Activated T-helper 2 cell treated with anti-CD3 and anti-CD28 coated beads, Interferon-gamma antibody, Interleukin-2, Interleukin-4, amounts not matched to agents 10 μg/mL and 5 μg/mL and 100 μg/mL, durations not matched to agents 14 hours and 24 hours and 36 hours (primary cell): Measurements from ENCODE around the gene PAH. TPM values are rescaled to one million over a fixed set of nuclear protein-coding genes. Genes with fewer than 3 reads are reported as not detected.
A peak's percentile ranks its signal among the peaks of the same experiment; 100 is the strongest.

Source experiments
- DNase-seq: peaks from one replicate; pipeline ENCODE4 v3.0.0; 2021; ENCODE audit warnings: low spot score
- H3K27ac Mint-ChIP-seq: one replicate; pipeline ENCODE4 v1.8.0; 2021; ENCODE audit warnings: mixed read lengths
- H3K27me3 Mint-ChIP-seq: one replicate; pipeline ENCODE4 v1.8.0; 2021; ENCODE audit warnings: low read depth, mixed read lengths
- H3K36me3 Mint-ChIP-seq: one replicate; pipeline ENCODE4 v1.8.0; 2021; ENCODE audit warnings: low read depth, mixed read lengths
- H3K4me1 Mint-ChIP-seq: one replicate; pipeline ENCODE4 v1.8.0; 2021; ENCODE audit warnings: low read depth, mixed read lengths
- H3K4me3 Mint-ChIP-seq: one replicate; pipeline ENCODE4 v1.8.0; 2021; ENCODE audit warnings: low read depth, mild to moderate bottlenecking, moderate library complexity, mixed read lengths
- H3K9me3 Mint-ChIP-seq: one replicate; pipeline ENCODE4 v1.8.0; 2021; ENCODE audit warnings: mixed read lengths
- intact Hi-C: fragments of 100-400 bp; cut with micrococcal nuclease; formaldehyde crosslinking; loops from one replicate; pipeline ENCODE4 v1.15.1; 2023
- total RNA-seq: library from RNA; stranded (reverse); gene quantifications from 2 replicates; pipeline ENCODE4 v1.2.3, GENCODE V29; 2022

Gene PAH
- total RNA-seq, 1 donor from 2014 or later = not detected

DNA sequence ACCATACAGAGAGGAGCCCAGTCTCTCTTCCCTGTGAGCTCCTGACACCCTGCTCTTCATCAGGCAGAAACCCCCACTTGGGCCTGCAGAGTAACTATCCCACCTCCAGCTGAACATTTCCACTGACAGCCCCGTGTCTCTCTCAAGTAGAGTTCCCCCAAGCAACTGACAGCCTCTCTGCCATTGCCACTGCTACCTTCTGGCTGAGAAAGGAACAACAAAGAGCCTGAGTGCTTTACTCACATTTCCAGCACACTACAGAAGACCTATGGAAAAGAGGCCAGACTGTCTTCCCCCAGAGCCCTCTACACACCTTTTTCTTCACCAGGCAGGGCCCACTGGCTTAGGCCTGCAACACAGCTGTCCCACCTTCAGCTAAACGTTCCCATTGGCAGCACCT, 22.0 kb upstream of the PAH start:
- no peaks in the 10 kb centered on the region for H3K36me3 Mint-ChIP-seq
- peaks cover 13% of the 10 kb centered on the region for H3K27me3 Mint-ChIP-seq
- no peak for DNase-seq
- no peak overlapping the region for H3K4me3 Mint-ChIP-seq
- H3K9me3 Mint-ChIP-seq = no peaks in the 10 kb centered on the region
- H3K4me1 Mint-ChIP-seq = no peaks in the 10 kb centered on the region
- H3K27ac Mint-ChIP-seq = no peak overlapping the region
- intact Hi-C loops = no loop called here

DNA sequence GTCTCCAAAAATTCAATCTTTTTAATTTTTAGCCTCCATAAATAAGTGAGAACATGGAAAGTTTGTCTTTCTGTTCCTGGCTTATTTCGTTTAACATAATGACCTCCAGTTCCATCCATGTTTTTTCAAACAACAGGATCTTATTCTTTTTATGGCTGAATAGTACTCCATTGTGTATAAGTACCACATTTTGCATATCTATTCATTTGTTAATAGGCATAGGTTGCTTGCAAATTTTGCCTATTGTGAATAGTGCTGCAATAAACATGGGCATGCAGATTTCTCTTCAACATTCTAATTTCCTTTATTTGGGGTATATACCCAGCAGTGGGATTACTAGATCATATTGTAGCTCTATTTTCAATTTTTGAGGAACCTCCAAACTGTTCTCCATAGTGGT, 16.1 kb upstream of the PAH start:
- Mint-ChIP-seq H3K27me3 (peaks cover 15% of the 10 kb centered on the region), H3K4me1 (no peaks in the 10 kb centered on the region), H3K27ac (no peak overlapping the region), H3K36me3 (no peaks in the 10 kb centered on the region), H3K9me3 (no peaks in the 10 kb centered on the region), H3K4me3 (no peak overlapping the region)
- intact Hi-C loops = no loop called here
- DNase-seq = no peak

DNA sequence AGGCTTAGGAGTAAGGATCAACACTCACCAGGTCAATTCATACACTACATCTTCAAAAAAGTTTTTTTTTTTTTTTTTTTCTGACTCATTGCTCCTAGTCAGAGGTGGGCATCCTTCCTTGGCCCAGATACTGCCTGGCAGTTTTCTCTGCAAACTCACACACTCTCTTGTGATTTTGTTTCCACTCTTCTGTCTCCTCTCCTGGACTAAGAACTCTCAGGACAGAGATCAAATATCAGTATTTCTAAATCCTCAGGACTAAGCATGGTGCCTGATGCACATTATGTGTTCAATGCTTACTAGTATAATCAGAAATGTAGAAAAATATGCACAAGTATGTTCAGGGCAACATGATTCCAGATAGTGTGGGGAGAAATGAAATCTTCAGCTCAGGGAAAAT, 10.2 kb upstream of the PAH start:
- Mint-ChIP-seq H3K4me3 (no peak overlapping the region), H3K36me3 (no peaks in the 10 kb centered on the region), H3K27ac (no peak overlapping the region), H3K27me3 (peaks cover 3% of the 10 kb centered on the region), H3K4me1 (no peaks in the 10 kb centered on the region), H3K9me3 (no peaks in the 10 kb centered on the region)
- no peak for DNase-seq
- intact Hi-C loops = no loop called here

DNA sequence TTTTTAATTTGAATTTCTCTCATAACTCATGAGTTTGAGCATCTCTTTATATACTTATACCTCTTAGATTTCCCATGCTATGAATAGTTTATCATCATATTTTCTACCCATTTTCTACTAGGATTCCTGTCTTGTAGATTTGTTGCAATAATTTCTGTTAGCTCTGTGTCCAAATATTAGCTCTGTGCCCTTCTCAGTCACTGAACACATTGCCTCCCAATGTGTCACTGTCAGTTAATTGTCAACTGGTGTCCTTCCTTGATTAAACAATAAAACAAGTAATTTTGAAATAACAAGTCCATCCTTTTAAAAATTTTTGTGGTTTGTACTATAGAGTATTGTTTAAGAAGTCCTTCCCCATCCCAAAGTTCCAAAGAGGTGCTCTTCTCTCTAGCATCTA, 4.2 kb upstream of the PAH start:
- intact Hi-C loops = no loop called here
- no peak overlapping the region for H3K27ac Mint-ChIP-seq
- no peaks in the 10 kb centered on the region for H3K36me3 Mint-ChIP-seq
- H3K9me3 Mint-ChIP-seq = no peaks in the 10 kb centered on the region
- no peak overlapping the region for H3K4me3 Mint-ChIP-seq
- H3K4me1 Mint-ChIP-seq = peaks cover 5% of the 10 kb centered on the region
- DNase-seq = no peak
- peaks cover 15% of the 10 kb centered on the region for H3K27me3 Mint-ChIP-seq

DNA sequence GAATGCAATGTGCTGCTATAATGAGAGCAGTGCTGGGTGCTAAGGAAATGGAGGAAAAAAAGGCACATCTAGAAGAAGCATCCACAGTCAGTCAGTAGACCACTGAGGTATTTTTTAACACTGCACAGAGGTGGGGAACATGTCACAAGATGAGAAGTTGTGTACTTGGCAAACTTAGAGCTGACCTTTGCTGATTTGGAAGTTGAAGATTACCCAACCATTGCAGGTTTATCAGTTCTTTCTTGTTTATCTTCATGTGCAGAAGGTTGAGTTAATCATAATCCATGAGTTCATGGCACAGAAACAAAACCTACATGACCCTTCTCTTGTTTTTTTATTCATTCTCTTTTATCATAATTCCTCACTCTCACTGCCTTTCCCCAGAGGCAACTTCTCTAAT, 3.2 kb upstream of the PAH start:
- DNase-seq = no peak
- intact Hi-C loops = no loop called here
- Mint-ChIP-seq H3K4me3 (no peak overlapping the region), H3K36me3 (no peaks in the 10 kb centered on the region), H3K27me3 (peaks cover 20% of the 10 kb centered on the region), H3K4me1 (peaks cover 5% of the 10 kb centered on the region), H3K9me3 (no peaks in the 10 kb centered on the region), H3K27ac (no peak overlapping the region)

DNA sequence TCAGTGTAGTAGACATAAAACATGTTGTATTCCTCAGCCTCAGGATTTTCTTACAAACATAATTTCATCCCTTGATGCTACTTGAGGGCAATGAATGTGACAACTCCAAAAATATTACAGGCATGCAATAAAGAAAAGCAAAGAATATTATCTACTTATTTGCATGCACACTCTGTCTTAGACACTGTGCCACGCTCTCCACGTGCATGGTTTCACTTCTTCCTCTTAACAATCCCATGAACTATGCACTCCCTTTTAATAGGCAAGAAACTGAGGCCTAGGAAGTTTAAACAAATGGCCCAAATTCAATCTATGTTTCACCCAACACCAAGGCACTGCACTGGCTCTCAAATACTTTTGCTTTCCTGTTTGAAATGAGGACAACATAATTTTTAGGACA, 1.8 kb upstream of the PAH start:
- peaks cover 5% of the 10 kb centered on the region for H3K4me1 Mint-ChIP-seq
- peaks cover 23% of the 10 kb centered on the region for H3K27me3 Mint-ChIP-seq
- intact Hi-C loops = no loop called here
- H3K9me3 Mint-ChIP-seq = no peaks in the 10 kb centered on the region
- no peaks in the 10 kb centered on the region for H3K36me3 Mint-ChIP-seq
- no peak for DNase-seq
- H3K27ac Mint-ChIP-seq = no peak overlapping the region
- H3K4me3 Mint-ChIP-seq = no peak overlapping the region

DNA sequence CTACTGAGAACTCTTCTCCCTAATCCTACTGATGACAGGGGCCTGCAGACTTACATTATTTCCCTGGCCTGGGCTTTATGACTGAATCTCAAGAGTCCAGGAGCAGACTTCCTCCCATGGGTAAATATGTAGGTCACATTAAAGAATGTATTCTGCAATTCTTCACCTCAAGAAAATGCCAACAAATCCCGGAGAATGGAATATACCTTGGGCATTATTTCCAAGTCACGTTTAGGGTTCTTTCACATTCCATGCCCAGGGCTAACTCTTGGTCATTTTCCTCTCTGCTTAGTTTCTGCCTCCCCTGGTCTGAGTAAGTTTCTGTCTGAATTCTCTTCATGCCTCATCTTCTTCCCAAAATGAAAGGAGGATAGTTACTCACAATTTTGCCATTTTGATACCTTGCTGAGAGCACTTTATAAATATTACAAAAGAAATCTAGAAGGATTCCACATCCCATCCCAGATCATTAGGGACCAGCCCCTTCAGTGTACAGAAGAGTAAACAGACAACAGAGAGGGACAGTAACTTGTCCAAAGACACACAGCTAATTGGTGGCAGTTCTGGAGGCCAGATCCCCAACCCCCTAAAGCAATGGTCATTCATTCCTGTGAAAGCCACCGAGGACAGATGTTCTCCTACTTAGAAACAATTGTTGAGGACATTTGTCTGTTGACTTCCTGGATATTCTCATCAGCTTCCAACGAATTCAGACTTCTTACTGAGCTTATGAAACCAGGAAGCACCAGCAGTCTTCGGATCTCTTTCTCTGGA, 605 bp downstream of the PAH start:
- Mint-ChIP-seq H3K9me3 (no peaks in the 10 kb centered on the region), H3K4me1 (peaks cover 5% of the 10 kb centered on the region), H3K27ac (no peak overlapping the region), H3K4me3 (peak overlapping the region; percentile 63), H3K27me3 (peaks cover 24% of the 10 kb centered on the region), H3K36me3 (no peaks in the 10 kb centered on the region)
- no peak for DNase-seq
- intact Hi-C loops = no loop called here

DNA sequence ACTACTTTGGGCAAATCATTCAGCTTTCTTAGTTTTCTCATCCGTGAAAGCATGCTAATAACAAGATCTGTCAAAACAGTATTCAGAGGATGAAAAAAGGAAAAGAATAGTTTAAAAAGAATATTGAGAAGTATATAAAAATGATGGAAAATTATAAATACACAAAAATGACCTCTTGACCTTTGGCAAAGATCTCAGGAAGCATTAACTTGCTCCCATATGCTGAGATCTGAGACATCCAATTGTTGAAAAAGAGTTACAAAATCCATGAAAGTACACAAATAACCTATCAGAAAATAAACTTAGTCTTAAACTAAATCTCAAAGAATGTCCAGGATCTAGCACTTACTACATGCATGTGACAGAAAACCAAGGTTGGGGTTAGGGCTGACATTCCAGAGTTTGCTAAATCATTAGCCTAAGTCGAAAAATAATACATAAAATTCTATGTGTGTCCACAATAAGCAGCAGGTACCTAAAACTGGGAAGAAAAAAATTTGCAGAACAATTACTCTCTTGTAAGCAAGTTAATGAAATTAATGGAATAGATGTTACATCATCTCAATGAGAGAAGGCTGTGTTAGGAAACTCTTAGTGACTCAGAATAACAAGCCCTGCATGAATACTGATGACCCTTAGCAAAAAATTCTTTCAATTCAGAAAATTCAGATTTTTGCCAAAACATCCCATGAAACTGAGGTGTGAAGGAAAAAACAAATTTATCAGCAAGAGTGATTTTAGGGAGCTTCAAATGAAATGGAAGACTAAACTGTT, 3.4 kb downstream of the PAH start:
- Mint-ChIP-seq H3K27ac (no peak overlapping the region), H3K4me3 (no peak overlapping the region), H3K9me3 (no peaks in the 10 kb centered on the region), H3K36me3 (no peaks in the 10 kb centered on the region), H3K4me1 (peaks cover 5% of the 10 kb centered on the region), H3K27me3 (peaks cover 18% of the 10 kb centered on the region)
- intact Hi-C loops = no loop called here
- DNase-seq = no peak

DNA sequence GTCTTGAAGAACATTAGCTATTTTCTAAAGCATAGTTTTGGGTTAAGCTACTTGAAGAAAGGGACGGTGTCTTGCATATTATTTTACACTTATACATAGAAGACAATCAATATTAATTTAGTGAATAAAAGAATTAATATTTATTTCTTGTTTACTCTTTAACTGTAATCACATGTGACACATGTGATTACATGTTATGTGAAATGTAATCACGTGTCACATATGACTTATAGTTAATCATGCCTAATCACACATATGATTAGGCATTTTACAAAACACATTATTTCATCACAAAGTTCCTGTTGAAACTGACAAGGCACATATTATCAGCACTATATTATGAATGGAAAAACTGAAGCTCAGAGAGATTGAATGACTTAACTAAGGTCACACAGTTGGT, 4.8 kb downstream of the PAH start:
- Mint-ChIP-seq H3K27ac (no peak overlapping the region), H3K36me3 (no peaks in the 10 kb centered on the region), H3K4me1 (peaks cover 2% of the 10 kb centered on the region), H3K9me3 (no peaks in the 10 kb centered on the region), H3K27me3 (peaks cover 13% of the 10 kb centered on the region), H3K4me3 (no peak overlapping the region)
- intact Hi-C loops = no loop called here
- DNase-seq = no peak

DNA sequence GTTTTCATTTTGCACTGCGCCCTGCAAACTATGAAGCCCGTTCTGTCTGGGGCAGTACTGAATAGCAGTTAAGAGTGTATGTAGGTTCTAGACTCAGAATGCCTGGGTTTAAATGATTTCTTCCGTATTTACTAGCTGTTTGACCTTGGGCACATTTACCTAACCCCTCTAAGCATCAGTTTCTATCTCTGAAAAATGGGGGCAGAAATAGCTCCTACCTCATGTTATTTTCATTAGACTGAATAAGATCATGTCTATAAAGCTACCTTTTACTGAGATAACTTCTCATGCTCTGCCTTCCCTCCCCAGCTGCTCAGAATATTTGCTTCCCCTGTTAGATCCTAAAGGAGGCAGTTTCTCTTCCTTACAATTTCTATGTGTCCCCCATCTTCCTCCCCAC, 5.7 kb downstream of the PAH start:
- no peak overlapping the region for H3K4me3 Mint-ChIP-seq
- H3K27ac Mint-ChIP-seq = no peak overlapping the region
- H3K9me3 Mint-ChIP-seq = no peaks in the 10 kb centered on the region
- H3K27me3 Mint-ChIP-seq = peaks cover 12% of the 10 kb centered on the region
- intact Hi-C loops = no loop called here
- H3K4me1 Mint-ChIP-seq = no peaks in the 10 kb centered on the region
- H3K36me3 Mint-ChIP-seq = no peaks in the 10 kb centered on the region
- no peak for DNase-seq

DNA sequence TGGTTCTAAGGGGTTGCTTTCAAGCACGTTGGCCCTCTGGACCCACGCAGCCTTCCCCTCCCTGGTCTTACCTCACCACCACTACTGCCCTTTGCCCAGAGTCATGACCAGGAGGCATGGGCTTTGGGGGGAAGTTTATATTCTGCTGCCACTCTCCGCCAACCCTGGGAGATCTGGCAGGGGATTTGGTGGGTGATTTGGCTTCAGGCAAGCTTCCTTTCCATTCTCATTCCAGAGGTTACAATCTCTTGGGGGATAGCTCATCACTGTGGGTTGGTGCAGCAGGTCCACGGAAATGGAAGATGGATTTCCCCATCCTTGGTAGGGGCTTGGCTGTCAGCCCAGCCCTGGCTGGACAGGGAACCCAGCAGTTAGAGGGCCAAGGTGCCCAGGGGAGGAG, 6.3 kb downstream of the PAH start:
- H3K36me3 Mint-ChIP-seq = no peaks in the 10 kb centered on the region
- no peaks in the 10 kb centered on the region for H3K4me1 Mint-ChIP-seq
- no peak overlapping the region for H3K4me3 Mint-ChIP-seq
- no peak overlapping the region for H3K27ac Mint-ChIP-seq
- intact Hi-C loops = no loop called here
- no peaks in the 10 kb centered on the region for H3K9me3 Mint-ChIP-seq
- no peak for DNase-seq
- H3K27me3 Mint-ChIP-seq = peaks cover 9% of the 10 kb centered on the region

DNA sequence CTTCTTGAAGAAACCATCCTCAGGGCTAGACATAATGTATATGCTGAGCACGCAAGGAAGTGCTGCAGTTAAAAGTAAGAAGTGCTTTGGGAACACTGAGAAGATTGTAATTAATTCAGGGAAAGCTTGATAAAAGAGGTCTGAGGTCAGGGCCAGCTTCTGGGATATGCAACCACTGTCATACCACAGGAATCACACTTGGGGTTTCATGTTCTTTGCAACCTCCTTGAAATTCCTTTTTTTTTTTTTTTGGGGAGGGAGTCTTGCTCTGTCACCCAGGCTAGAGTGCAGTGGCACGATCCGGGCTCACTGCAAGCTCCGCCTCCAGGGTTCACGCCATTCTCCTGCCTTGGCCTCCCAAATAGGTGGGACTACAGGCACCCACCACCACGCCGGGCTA, 6.9 kb downstream of the PAH start:
- Mint-ChIP-seq H3K4me3 (no peak overlapping the region), H3K27ac (no peak overlapping the region), H3K27me3 (peaks cover 7% of the 10 kb centered on the region), H3K36me3 (no peaks in the 10 kb centered on the region), H3K4me1 (no peaks in the 10 kb centered on the region), H3K9me3 (no peaks in the 10 kb centered on the region)
- DNase-seq = no peak
- intact Hi-C loops = no loop called here

DNA sequence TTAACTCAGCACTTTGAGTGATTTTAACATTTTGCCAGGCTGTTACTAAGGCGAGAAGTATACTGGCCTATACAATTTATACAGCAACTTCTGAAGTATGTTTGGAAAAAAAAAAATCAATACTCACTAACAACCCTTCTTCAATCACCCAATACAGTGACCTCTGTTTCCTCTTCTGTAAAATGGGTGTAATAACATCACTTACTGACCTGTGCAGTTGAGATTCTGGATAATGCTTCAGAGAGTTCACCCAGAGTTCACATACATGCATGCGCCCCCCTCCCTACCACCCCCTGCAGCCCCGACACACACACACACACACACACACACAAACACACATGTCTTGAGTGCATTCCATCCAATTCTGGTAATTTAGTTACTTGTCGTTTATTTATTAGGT, 9.1 kb downstream of the PAH start:
- Mint-ChIP-seq H3K4me3 (no peak overlapping the region), H3K9me3 (no peaks in the 10 kb centered on the region), H3K4me1 (no peaks in the 10 kb centered on the region), H3K27ac (no peak overlapping the region), H3K36me3 (no peaks in the 10 kb centered on the region), H3K27me3 (peaks cover 4% of the 10 kb centered on the region)
- intact Hi-C loops = no loop called here
- no peak for DNase-seq
